Calu3 (cell line): ENCODE measurements around the gene IL1F10. TPM values are rescaled to one million over a fixed set of nuclear protein-coding genes. Genes with fewer than 3 reads are reported as not detected.
A peak's percentile ranks its signal among the peaks of the same experiment; 100 is the strongest.

Source experiments
- BruUV-seq: library from RNA; stranded (reverse); fragments of 400-500 nt; replicated peaks from 2 replicates; lab custom pipeline; 2021; lab: Mats Ljungman, UMichigan
- CTCF ChIA-PET: fragments of 300-600 bp; sonication (Branson Sonifier 250); formaldehyde crosslinking; loops from one replicate; lab custom pipeline; 2022; ENCODE audit warnings: antibody characterized with exemption; lab: Charles Lee
- DNase-seq: peaks from one replicate; pipeline ENCODE4 v3.0.0; 2022
- H3K27ac Mint-ChIP-seq: one replicate; pipeline ENCODE4 v1.8.0; 2022; ENCODE audit warnings: mixed read lengths; ENCODE audit not compliant: unreplicated experiment
- H3K27me3 Mint-ChIP-seq: one replicate; pipeline ENCODE4 v1.8.0; 2022; ENCODE audit warnings: mixed read lengths; ENCODE audit not compliant: unreplicated experiment
- H3K36me3 Mint-ChIP-seq: one replicate; pipeline ENCODE4 v1.8.0; 2022; ENCODE audit warnings: mild to moderate bottlenecking, moderate library complexity, mixed read lengths; ENCODE audit not compliant: insufficient read depth, unreplicated experiment
- H3K4me1 Mint-ChIP-seq: one replicate; pipeline ENCODE4 v1.8.0; 2022; ENCODE audit warnings: mild to moderate bottlenecking, low read depth, mixed read lengths; ENCODE audit not compliant: unreplicated experiment
- H3K4me3 Mint-ChIP-seq: one replicate; pipeline ENCODE4 v1.8.0; 2022; ENCODE audit warnings: mild to moderate bottlenecking, low read depth, moderate library complexity, mixed read lengths; ENCODE audit not compliant: unreplicated experiment
- H3K9me3 Mint-ChIP-seq: one replicate; pipeline ENCODE4 v1.8.0; 2022; ENCODE audit warnings: low read depth, mixed read lengths; ENCODE audit not compliant: unreplicated experiment
- CTCF ChIP-seq: fragments of 200-600 bp; IDR thresholded peaks from one replicate; pipeline ENCODE4 v1.8.0; 2022; ENCODE audit warnings: antibody characterized with exemption; ENCODE audit not compliant: unreplicated experiment
- intact Hi-C: fragments of 100-400 bp; cut with micrococcal nuclease; formaldehyde crosslinking; loops from one replicate; pipeline ENCODE4 v1.10.0; 2022; ENCODE audit not compliant: unreplicated experiment
- total RNA-seq: library from RNA; stranded (reverse); gene quantifications from 2 replicates; pipeline ENCODE4 v1.2.3, GENCODE V29; 2022

Gene IL1F10
- total RNA-seq, 1 experiment from 2014 or later: not detected

- CTCF ChIA-PET: no interaction called here
- no peak for DNase-seq
- Mint-ChIP-seq H3K4me3 (no peak overlapping the region), H3K27me3 (no peaks in the 10 kb centered on the region), H3K9me3 (peaks cover 11% of the 10 kb centered on the region), H3K36me3 (peaks cover 9% of the 10 kb centered on the region), H3K4me1 (peaks cover 26% of the 10 kb centered on the region), H3K27ac (no peak overlapping the region)
- intact Hi-C loops: no loop called here
- BruUV-seq: no TSS peak
- no peak for TF ChIP-seq CTCF
Observed at GRCh38 chr2:113064898-113065297, 2.9 kb upstream of the IL1F10 start.

- no TSS peak for BruUV-seq
- H3K27ac Mint-ChIP-seq: no peak overlapping the region
Observed at GRCh38 chr2:113068249-113068648, 479 bp downstream of the IL1F10 start.

GRCh38 chr2:113068706-113069485 lies 1.1 kb downstream of the IL1F10 start:
- CTCF ChIA-PET: interaction anchor here (0.6 to 1.4 kb wide), 6 partner anchors 11 to 127 kb away, joined by 3 to 5 read pairs (median 4); no protein-coding TSS in a partner anchor
- peaks cover 9% of the 10 kb centered on the region for H3K36me3 Mint-ChIP-seq
- H3K9me3 Mint-ChIP-seq: peaks cover 11% of the 10 kb centered on the region
- no peak for TF ChIP-seq CTCF
- BruUV-seq: no TSS peak
- peak overlapping the region; percentile 19 for H3K4me3 Mint-ChIP-seq
- H3K4me1 Mint-ChIP-seq: peaks cover 37% of the 10 kb centered on the region
- DNase-seq: peak; percentile 28
- H3K27ac Mint-ChIP-seq: peak overlapping the region; percentile 77
- H3K27me3 Mint-ChIP-seq: no peaks in the 10 kb centered on the region
- intact Hi-C loops: no loop called here

More at GRCh38 chr2:113068249-113068648, 479 bp downstream of the IL1F10 start:
- peaks cover 9% of the 10 kb centered on the region for H3K36me3 Mint-ChIP-seq
- peaks cover 35% of the 10 kb centered on the region for H3K4me1 Mint-ChIP-seq
- no peak overlapping the region for H3K4me3 Mint-ChIP-seq
- no peak for TF ChIP-seq CTCF
- CTCF ChIA-PET: interaction anchor here (0.7 to 1.4 kb wide), 4 partner anchors 12 to 109 kb away, joined by 3 to 5 read pairs (median 4); no protein-coding TSS in a partner anchor
- no peaks in the 10 kb centered on the region for H3K27me3 Mint-ChIP-seq
- intact Hi-C loops: no loop called here
- H3K9me3 Mint-ChIP-seq: peaks cover 11% of the 10 kb centered on the region
- no peak for DNase-seq

- Mint-ChIP-seq H3K36me3 (peaks cover 9% of the 10 kb centered on the region), H3K27ac (peak overlapping the region; percentile 77), H3K4me1 (peaks cover 37% of the 10 kb centered on the region), H3K9me3 (peaks cover 11% of the 10 kb centered on the region), H3K4me3 (no peak overlapping the region), H3K27me3 (no peaks in the 10 kb centered on the region)
- BruUV-seq: no TSS peak
- no peak for TF ChIP-seq CTCF
- no peak for DNase-seq
- intact Hi-C loops: no loop called here
- CTCF ChIA-PET: interaction anchor here (0.6 to 1.3 kb wide), 3 partner anchors 10 to 128 kb away, joined by 3 to 5 read pairs (median 3); no protein-coding TSS in a partner anchor
Observed at GRCh38 chr2:113069676-113070605, 2.2 kb downstream of the IL1F10 start.
